PFSK-1 (cell line): ENCODE data around the gene ATP6V0E2.

Source experiments
- FOXP2 ChIP-seq: optimal IDR thresholded peaks from 2 replicates; pipeline ENCODE3; 2011; ENCODE audit warnings: borderline replicate concordance, control low read depth, inconsistent platforms; ENCODE audit not compliant: insufficient read depth; ENCODE audit errors: extremely low read length, extremely low read depth
- POLR2AphosphoS5 ChIP-seq: IDR thresholded peaks from 2 replicates; pipeline ENCODE4 v1.6.1; 2012; ENCODE audit warnings: low read depth, mild to moderate bottlenecking, control low read depth, low read length, moderate library complexity
- SIN3A ChIP-seq: IDR thresholded peaks from 2 replicates; pipeline ENCODE4 v1.6.1; 2012; ENCODE audit warnings: mild to moderate bottlenecking, low read length, moderate library complexity, borderline replicate concordance; ENCODE audit not compliant: insufficient read depth
- TAF1 ChIP-seq: IDR thresholded peaks from 2 replicates; pipeline ENCODE4 v1.6.1; 2012; ENCODE audit warnings: low read length, control low read depth, borderline replicate concordance; ENCODE audit not compliant: insufficient read depth
- TF ChIP-seq, protein P1 (sequence below), 2 experiments: IDR thresholded peaks; 2 replicates each; pipeline versions ENCODE4 v1.6.1 to v1.8.0; 2011 to 2012; ENCODE audit warnings: low read depth in 2 of 2, low read length in 2 of 2, control low read depth in 1 of 2, inconsistent platforms in 1 of 2, mild to moderate bottlenecking in 1 of 2, moderate library complexity in 1 of 2; ENCODE audit not compliant: insufficient read depth in 1 of 2

DNA sequence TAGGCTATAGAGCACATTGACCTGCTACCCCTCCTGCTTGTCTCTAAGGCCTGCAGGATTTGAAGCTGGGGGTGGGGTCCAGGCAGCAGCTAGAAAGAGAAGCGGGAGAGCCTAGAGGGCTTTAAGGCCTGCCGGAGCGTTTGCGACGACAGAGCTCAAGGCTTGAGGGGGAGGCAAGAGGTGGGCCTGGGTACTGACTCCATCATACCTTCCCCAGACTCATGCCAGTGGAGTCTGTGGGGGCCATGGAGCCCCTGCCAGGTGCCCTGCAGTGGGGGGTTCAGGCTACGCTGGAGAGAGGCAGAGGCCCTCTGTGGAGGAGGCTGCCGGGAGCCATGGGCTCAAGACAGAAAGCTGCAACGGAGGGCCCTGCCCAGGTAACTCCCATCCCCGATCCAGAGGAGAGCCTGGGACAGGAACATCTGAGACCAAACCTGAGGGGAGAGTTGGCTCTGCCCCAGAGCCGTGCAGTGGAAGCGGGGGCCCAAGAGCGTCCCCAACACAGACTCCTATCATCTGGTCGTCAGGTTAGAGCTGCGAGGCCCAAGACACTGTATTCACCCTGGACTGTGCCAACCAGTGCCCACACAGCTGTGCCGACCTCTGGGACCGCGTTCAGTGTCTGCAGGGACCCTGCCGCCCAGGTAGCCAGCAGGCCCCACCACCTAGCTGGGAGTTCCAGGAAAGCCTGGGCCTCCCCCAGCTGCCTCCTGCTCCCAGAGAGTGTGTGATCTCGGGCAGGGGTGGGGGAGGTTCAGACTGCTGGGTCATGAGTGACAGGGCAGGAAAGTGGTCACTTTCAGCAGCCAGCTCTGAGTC is 48.8 kb upstream of the ATP6V0E2 start:
- no peak for TF ChIP-seq POLR2AphosphoS5
- TF ChIP-seq TAF1, result no peak
- no peak for TF ChIP-seq SIN3A
- TF ChIP-seq, protein P1, sequence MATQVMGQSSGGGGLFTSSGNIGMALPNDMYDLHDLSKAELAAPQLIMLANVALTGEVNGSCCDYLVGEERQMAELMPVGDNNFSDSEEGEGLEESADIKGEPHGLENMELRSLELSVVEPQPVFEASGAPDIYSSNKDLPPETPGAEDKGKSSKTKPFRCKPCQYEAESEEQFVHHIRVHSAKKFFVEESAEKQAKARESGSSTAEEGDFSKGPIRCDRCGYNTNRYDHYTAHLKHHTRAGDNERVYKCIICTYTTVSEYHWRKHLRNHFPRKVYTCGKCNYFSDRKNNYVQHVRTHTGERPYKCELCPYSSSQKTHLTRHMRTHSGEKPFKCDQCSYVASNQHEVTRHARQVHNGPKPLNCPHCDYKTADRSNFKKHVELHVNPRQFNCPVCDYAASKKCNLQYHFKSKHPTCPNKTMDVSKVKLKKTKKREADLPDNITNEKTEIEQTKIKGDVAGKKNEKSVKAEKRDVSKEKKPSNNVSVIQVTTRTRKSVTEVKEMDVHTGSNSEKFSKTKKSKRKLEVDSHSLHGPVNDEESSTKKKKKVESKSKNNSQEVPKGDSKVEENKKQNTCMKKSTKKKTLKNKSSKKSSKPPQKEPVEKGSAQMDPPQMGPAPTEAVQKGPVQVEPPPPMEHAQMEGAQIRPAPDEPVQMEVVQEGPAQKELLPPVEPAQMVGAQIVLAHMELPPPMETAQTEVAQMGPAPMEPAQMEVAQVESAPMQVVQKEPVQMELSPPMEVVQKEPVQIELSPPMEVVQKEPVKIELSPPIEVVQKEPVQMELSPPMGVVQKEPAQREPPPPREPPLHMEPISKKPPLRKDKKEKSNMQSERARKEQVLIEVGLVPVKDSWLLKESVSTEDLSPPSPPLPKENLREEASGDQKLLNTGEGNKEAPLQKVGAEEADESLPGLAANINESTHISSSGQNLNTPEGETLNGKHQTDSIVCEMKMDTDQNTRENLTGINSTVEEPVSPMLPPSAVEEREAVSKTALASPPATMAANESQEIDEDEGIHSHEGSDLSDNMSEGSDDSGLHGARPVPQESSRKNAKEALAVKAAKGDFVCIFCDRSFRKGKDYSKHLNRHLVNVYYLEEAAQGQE (IDR thresholded peaks at IDR 0.05; ENCODE audit: insufficient read depth in 1 of 2, low read depth in 2 of 2, low read length in 2 of 2), result no peak
- no peak for TF ChIP-seq FOXP2
